Measurements from ENCODE around the gene MTHFD2L. TPM values are rescaled to one million over a fixed set of nuclear protein-coding genes. Genes with fewer than 3 reads are reported as not detected.

The MTHFD2L gene
- total and polyA plus RNA-seq, 2 of the 8 experiments (the other 6 are each of a cell fraction or from before 2014, with no cell fraction given), result 5.4 to 15.0 TPM

- Histone ChIP-seq H4K8ac (ENCODE audit: extremely low read depth, insufficient read depth, low read length) (no peak overlapping the region), H3K4me1 (replicated peaks in 1 of 4; ENCODE audit: control insufficient read depth in 3 of 4, insufficient read depth in 4 of 4, low read length in 3 of 4) (no peaks in the 10 kb centered on the region), H2BK120ac (replicated peaks; ENCODE audit: low read depth, low read length) (no peak overlapping the region), H2AK5ac (ENCODE audit: low read depth, low read length) (no peak overlapping the region), H2BK12ac (ENCODE audit: low read depth, low read length) (no peak overlapping the region), H3K4ac (replicated peaks; ENCODE audit: insufficient read length, low read depth, low read length) (no peak overlapping the region), H3K9me3 (ENCODE audit: insufficient read depth in 2 of 2, low read depth in 1 of 2, low read length in 1 of 2) (no peaks in the 10 kb centered on the region), H3K9ac (replicated peaks in 1 of 4; ENCODE audit: extremely low read depth in 1 of 4, low read depth in 3 of 4, low read length in 3 of 4) (no peak overlapping the region), H3K23me2 (ENCODE audit: low read depth, low read length) (no peaks in the 10 kb centered on the region), H2BK5ac (ENCODE audit: low read depth, low read length) (no peak overlapping the region), H2BK15ac (ENCODE audit: low read length) (no peak overlapping the region), H3K79me1 (ENCODE audit: low read depth, low read length) (no peaks in the 10 kb centered on the region), H4K5ac (ENCODE audit: insufficient read length, low read depth, low read length) (no peak overlapping the region), H3K79me2 (ENCODE audit: control insufficient read depth in 1 of 2, insufficient read depth in 2 of 2, low read length in 2 of 2) (no peaks in the 10 kb centered on the region), H3K56ac (replicated peaks; ENCODE audit: insufficient read length, low read depth, low read length) (no peak overlapping the region), H2BK20ac (ENCODE audit: low read length) (no peak overlapping the region), H3K18ac (ENCODE audit: extremely low read depth, low read length) (no peak overlapping the region), H3K27me3 (replicated peaks in 1 of 4; ENCODE audit: control insufficient read depth in 3 of 4, extremely low read depth in 1 of 4, insufficient read depth in 3 of 4, low read length in 3 of 4) (no peaks in the 10 kb centered on the region), H2AFZ (ENCODE audit: low read length) (no peak overlapping the region), H3K36me3 (ENCODE audit: control insufficient read depth in 2 of 4, insufficient read depth in 4 of 4, low read length in 3 of 4) (no peaks in the 10 kb centered on the region), H4K20me1 (replicated peaks in 1 of 2; ENCODE audit: control insufficient read depth in 1 of 2, insufficient read depth in 2 of 2, low read length in 2 of 2) (no peaks in the 10 kb centered on the region), H4K91ac (replicated peaks; ENCODE audit: insufficient read length, low read length) (no peak overlapping the region), H3K23ac (ENCODE audit: insufficient read length) (no peak overlapping the region), H3K4me2 (ENCODE audit: insufficient read depth in 1 of 2, low read depth in 2 of 2, low read length in 2 of 2) (no peak overlapping the region), H3K4me3 (ENCODE audit: extremely low read depth in 1 of 4, insufficient read depth in 2 of 4, low read depth in 3 of 4, low read length in 4 of 4) (no peak overlapping the region), H3K27ac (ENCODE audit: low read depth, low read length) (no peak overlapping the region), H3K14ac (ENCODE audit: insufficient read length) (no peak overlapping the region)
- no peak for FAIRE-seq
- DNase-seq (ENCODE audit: low read depth in 1 of 2, low spot score in 2 of 2), result no peak
- 88% methylated on average over 1 of the region's 1 CpG; no CpG with 5 or more reads in 1 of the 2 experiments for WGBS, 2 experiments (ENCODE audit: extremely low coverage in 1 of 2, insufficient coverage in 1 of 2, insufficient read length in 1 of 2, insufficient replicate concordance in 2 of 2, low coverage in 1 of 2, low lambda C conversion rate in 2 of 2, missing lambda C conversion rate in 1 of 2)
- POLR2A ChIA-PET (ENCODE audit: partially characterized antibody), result no interaction called here
- CTCF ChIA-PET (ENCODE audit: partially characterized antibody), result interaction anchor here (0.7 kb wide), 1 partner anchor 663 kb away, joined by 3 read pairs; no protein-coding TSS in a partner anchor
- TF ChIP-seq SP4 (IDR thresholded peaks at IDR 0.05; ENCODE audit: low read length) (no peak), TCF12 (IDR thresholded peaks at IDR 0.05; ENCODE audit: low read depth, low read length) (no peak), CHD1 (IDR thresholded peaks at IDR 0.05; ENCODE audit: low read depth, low read length) (no peak), TEAD4 (IDR thresholded peaks at IDR 0.05; ENCODE audit: low read depth, low read length) (no peak), SP1 (IDR thresholded peaks at IDR 0.05; ENCODE audit: low read depth, low read length) (no peak), EGR1 (IDR thresholded peaks at IDR 0.05; ENCODE audit: borderline replicate concordance, low read depth, low read length) (no peak), GABPA (IDR thresholded peaks at IDR 0.05; ENCODE audit: borderline replicate concordance, insufficient read depth, low read length) (no peak)
Observed at GRCh38 chr4:74294681-74295080, 136.8 kb downstream of the MTHFD2L start.

All from H1 (cell line).